NCI-H2029 treated with DMSO at 0.1 percent for 48 hours (cell line): ENCODE data around the gene DTYMK.

Source experiments
- DNase-seq: peaks from one replicate; lab custom pipeline; 2025; lab: John Stamatoyannopoulos, UW

The DTYMK gene

DNA sequence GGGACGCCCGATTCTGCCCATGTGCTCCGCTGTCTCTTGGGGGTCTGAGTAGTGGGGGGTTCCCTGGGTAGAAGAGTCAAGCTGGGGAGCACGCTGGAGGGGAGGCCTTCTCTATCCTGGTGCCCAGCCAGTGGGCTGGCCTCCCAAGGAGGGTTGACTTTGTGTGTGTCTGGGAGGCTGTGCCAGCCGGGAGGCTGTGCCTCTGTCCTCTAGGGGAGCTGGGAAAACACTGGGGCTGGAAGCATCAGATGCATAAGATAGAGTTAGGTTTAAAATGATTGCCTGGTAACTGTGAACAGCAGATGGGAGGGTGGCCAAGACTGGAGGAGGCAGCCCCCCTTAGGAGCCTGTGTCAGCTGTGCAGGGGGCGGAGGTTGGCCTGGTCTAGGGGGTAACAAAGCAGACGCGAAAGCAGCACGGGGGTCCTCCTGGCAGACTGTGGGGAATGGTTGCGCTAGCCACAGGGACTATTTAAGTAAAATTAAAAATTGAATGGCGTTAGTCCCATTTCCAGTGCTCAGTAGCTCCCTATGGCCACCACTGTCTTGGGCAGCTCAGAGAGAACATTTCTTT, 16.5 kb upstream of the DTYMK start:
- DNase-seq: no peak

DNA sequence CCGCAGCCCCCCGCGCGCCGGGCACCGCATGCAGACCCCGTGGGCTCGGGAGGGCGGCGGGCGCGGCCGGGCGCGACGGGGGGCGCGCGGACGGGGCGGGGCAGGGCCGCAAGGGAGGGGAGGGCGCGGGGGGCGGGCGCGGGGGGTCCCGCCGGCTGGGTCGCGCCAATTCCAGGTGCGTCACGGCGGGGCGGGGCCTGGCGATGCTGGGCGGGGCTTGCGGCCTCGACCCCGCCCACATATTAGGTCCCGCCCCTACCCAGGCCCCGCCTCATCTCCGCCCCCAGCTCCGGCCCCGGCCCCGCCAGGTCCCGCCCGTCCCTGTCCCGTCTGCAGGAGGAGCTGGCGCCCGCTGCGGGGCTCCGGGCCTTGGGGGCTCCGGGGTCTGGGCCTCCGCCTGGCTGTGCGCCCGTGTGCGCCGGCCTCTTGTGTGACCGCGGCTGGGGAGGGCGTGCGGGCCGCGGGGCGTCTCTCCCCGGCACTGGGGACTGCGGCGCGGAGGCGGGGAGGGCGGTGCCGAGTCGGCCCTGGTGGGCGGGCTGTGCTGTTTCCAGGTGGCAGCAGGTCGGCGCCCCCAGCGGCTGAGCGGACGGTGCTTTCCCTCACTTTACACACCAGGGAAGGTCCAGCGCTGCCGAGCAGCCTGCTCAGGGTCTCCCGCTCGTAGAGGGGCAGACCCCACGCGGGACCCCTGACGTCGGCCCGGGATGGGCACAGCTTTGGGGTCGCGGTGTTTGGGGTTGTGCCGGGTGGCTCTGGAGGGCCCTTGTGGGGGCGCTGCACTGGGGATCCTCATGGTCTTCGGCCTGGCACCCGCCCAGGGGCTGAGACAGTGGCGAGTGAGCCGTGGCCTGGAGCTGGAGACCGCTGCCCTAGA, 15.8 kb upstream of the DTYMK start:
- DNase-seq: peak; percentile 44

DNA sequence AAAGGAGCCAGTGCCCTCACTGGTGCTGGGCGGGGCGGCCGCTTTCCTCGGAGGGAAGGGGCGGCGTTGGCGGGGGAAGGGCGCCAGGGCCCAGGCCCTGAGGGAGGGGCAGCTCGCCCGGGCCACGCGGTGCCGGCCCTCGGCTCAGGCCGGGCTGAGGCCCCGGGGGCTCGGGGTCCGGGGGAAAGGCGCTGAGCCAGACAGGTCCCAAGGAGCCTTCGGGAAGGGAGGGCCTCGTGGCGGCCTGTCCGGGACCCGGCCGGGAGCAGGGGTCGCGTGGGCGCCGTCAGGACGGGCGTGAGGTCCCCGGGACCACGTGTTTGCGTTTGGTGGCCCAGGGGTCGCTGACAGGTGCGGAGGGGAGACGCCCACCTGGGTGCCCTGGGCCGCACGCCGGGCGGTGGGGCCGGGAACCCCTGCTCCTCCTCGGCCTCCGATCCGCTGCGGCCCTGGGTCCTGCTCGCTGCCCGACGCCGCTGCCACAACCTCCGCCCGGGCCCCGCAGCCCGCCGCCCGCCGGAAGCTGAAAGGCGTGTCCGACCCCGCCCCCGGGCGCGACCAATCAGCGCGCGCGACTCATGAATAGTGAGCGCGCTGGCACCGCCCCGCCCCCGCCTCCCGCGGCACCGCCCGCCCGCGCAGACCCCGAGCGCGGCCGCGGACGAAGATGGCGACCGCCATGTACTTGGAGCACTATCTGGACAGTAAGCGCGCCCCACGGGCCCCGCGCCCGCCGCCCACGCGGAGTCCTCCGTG, 15.0 kb upstream of the DTYMK start, which contains the start of gene ING5:
Gene ING5 (plus strand): TSS at position 641 of the 756 bp plus-strand sequence. CDS start 27 bp downstream, at position 668.
- peak; percentile 21 for DNase-seq

DNA sequence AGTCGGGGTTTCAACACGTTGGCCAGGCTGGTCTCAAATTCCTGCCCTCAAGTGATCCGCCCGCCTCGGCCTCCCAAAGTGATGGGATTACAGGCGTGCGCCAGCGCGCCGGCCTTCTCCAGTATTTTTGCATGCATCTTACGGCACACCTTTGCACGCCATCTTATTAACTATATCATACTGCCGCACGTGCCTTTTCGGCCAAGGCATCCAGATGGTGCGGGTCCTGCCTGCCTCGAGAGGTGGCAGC, 14.5 kb upstream of the DTYMK start:
- DNase-seq: peak; percentile 46

DNA sequence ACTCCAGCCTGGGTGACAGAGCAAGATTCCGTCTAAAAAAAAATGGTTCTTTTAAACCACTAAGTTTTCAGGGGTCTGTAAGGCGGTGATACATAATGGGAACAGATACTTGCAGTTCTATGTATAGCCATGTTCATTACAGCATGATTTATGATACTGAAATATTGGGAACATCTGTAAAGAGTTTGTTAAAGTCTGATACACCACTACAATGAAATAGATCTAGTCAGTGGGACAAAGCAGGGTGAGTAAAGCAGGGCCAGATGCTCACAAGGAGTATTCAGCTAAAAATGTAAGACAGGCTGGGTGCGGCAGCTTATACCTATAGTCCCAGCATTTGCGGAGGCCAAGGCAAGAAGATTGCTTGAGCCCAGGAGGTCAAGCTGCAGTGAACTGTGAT, 9.0 kb upstream of the DTYMK start:
- no peak for DNase-seq

DNA sequence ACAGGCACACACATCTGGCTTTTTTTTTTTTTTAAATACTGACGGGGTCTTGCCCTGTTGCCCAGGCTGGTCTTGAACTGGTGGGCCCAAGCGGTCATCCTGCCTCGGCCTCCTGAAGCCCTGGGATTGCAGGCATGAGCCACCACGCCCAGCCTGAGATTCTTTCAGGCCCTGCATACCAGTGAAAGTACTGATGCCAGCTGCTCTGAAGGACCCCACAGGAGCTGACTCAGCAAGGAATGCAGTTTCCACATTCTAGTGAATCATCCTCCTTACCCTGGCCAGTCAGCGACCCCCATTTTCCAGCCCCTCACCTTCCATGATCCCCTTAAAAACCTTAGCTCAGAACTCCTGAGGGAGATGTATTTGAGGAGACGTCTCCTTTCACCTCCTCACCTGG, 5.8 kb upstream of the DTYMK start:
- DNase-seq: no peak

DNA sequence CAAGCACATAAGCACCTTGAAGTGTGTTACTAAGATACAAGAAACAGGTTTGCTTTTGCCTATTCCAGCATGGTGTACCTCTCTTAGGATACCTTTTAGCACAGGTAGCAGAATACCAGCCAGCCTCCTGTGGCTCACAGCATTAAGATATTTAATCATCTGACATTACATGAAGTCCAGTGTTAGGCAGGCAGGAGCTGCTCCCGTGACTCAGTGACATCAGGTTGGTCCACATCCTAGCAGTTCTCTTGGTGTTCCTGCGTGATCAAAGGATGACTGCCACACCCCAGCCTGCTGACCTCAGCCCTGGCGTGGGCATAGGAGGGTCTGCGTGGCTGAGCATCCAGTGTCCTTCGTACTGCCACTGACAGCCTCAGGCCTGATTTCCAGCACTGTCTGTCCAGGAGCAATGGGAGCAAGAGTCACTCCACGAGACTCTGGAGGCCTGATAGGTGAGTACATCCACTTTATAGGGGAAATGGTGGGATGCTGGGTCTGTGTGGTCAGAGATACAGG, 3.6 kb upstream of the DTYMK start:
- DNase-seq: no peak

DNA sequence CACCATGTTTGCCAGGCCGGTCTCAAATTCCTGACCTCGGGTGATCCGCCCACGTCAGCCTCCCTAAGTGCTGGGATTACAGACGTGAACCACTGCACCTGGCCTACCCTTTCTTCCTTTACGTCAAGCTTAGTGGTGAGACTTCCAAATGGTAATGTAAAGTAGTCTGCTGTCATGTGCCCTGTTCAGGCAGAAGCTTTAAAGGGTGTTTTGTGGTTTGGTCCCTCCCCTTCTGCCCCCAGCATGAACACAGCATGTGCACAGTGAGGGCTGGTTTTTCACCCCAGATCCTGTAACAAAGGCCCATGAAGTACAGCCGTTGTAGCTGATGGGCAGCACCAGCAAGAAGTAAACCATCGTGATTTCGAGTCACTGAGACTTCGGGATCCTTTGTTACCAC, 2.7 kb upstream of the DTYMK start:
- DNase-seq: no peak

DNA sequence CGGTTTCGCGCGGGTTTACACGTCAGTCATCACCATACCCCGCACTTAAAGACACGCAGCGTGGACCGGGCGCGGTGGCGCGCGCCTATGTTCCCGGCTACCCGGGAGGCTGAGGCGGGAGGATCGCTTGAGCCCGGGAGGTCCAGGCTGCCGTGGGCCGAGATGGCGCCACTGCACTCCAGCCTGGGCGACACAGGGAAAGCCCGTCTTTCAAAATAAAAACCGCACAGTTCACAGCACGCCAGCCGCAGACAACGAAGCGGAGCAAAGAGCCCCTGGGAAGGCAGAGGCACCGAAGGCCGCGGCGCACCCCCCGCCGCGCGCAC, 328 bp downstream of the DTYMK start:
- no peak for DNase-seq

DNA sequence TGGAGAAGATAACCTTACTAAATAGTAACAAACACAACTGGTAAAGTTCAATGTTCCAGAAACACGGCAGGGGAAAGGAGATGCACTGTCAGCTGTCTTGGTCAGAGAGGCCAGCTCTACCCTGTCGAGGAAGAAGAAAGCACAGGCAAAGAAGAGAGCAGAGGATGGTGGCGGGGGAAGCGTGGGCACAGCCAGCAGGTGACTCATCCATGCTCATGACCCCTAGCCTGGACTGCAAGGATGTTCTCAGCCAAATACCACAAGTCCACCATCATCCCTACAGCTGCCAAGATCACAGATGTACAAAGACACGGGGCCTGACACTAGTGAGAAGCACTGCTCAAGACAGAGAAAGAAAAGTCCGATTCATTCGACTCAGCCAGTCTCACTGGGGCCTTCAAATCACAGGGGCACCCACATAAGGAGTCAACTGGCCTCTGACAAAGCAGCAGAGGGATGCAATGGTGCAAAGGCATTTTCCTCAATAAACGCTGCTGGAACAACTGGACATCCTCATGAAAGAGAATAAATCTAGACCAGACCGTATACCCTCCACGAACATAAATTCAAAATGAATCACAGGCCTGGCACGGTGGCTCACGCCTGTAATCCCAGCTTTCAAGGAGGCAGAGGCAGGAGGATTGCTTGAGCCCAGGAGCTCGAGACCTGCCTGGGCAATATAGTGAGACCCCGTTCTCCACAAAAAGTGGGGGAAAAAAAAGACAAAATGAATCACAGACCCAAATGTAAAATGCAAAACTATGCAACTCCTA, 5.6 kb downstream of the DTYMK start:
- DNase-seq: no peak

DNA sequence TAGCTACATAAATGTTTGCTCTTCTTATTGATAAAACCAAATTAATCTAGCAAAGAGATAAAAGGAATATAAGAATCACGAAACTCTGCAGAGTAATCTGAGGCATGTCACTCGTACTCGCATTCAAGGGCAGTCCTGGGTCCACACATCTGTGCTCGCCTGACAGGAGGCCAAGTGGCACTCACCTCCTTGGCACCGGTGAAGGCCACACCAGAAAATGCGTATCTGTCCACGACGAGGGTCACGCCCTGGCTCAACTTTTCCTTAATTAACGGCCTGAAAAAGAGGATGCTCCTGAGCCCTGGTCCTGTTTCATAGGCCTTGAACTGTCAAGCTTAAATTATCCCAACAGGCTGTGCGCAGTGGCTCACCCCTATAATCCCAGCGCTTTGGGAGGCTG, 6.6 kb downstream of the DTYMK start:
- no peak for DNase-seq

DNA sequence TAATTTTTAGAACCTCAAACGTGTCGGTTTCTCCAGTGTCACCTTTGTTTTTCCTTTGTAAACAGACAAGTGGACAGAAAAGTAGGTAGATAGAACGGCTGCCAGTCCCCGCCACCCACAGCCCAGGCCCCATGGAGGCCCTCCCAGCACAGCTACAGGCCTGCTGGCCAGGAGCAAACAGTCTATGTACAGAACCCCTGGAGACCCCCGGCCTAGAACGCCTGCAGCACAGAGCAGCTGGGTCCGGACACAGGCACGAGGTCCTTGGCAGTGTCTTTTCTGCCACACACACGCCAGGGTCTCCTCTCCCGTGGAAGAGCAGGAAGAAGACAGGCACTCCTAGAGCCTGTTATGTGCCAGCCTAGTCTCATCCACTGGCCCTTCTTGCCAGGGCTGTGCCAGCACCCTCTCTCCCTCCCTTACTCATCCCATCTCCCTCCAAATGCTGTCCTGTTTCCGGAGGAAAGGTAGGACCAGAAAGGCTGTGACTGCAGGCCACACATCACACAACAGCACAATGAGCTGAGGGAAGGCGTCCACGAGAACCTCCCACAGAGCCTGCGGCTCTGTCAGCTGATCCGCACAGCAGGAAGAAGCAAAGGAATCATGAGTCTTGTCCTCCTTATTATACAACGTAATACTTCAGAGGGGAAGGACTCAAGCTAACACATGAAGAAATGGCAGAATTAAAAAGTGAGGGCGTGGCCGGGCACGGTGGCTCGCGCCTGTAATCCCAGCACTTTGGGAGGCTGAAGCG, 7.7 kb downstream of the DTYMK start:
- no peak for DNase-seq

DNA sequence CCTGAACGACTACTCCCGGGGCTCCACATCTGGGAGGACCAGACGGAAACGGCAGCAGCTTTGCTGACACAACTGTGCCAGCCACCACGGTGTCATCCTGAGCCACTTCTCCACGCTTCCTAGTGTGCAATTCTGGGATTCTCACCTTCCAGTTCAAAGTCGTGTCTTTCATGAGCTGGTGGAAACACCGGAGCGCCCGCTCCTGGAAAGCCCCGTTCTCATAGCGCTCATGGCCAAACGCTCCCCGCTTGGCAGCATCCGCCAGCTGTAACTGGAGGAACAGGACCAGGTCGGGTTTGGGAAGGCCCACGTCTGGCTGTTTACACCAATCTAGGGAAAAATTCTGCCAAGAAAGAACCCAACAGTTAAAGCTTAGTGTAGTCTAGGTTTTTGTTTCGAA, 8.3 kb downstream of the DTYMK start:
- DNase-seq: no peak

DNA sequence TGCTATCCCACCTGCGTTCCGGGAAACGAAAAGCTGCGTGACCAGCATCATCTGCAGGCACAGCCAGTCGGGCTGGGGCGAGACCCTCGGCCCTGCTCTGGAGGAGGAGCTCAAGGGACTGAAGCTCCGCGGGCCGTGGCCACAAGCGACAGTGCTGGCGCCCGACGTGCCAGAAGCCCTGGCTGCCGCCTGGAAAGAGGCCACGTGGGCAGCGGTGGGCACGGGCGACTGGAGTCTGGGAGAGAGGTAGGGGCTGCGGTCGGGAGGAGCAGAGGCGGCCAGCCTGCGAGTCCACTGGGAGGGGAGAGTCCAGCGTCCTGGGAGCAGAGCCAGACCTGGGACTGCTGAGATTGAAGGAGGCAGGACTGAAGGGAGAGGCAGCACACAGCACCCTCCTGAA, 9.2 kb downstream of the DTYMK start:
- DNase-seq: no peak

DNA sequence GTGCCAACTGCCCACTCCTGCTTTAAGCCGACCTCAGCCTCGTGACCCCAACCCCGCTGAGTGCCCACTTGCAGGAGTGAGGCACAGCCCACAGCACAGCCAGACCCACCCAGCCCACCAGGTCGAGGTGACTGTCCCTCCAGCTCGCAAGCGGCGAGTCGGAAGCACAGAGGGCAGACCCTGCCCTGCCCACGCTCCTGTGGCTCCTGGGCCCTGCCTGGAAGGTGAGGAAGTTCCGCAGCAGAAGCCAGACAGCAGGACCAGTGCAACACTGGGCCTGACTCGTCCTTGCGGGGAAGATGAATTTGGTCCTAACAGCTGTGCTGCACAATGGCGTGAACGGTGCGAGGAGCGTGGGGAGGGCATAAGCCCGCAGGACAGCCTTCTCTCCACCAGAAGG, 9.9 kb downstream of the DTYMK start:
- DNase-seq: no peak

DNA sequence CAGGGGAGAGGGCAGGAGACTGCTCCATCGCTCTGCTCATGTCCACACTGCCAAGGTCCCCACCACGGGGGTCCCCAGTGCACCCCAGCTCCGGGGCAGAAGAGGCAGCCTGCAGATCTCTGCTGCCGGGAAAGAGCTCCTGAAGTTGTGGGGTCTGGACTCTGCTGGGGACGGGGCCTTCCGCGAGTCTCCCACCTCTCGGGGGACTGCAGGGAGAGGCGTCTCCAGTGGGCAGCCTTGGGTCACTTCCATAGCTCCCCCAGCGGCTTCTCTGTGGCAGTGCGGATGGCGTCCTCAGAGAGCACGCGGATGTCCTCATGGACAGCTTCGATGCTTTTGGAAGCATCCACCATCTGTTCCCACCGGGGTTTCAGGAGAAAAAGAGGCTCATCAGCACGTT, 10.7 kb downstream of the DTYMK start:
- DNase-seq: no peak

DNA sequence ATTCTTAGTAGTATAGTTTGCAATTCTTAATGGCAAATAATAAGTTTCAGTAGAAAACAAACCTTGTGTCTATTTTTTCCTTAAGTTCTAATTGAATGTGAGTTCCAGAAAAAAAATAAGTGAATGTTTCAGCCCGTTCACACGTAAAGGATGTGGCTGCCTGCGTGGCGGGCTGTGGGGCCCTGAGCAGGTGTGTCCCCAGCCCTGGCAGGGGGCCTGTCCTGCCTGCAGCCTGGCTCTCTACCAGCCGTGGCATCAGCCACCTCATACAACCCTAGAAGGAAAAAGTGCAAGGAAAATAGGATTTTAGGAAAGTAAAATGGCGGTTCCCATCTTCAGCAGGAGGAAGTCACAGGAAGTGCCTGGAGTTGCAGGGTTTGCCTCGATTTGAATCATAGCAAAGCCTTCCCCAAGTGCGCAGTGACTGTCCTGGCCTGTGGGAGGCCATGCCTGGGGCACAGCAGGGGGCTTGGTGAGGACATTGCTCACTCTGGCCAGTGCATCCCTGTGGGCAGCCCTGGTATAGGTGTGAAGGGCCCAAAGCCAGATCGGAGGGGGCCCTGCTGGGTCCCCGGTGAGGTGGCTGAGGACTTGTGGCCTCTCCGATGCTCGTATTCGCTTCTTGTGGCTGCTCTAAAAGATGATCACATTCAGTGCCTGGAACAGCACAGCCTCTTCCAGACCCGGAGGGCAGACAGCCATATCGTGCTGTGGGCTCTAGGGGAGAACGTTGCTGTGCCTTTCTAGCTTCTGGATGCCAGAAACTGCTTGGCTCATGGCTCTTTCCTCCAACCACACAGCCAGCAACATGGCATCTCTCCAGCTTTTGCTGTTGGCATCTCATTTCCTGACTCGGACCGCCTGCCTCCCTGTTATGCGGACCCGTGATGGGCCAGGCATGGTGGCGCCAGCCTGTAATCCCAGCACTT, 12.6 kb downstream of the DTYMK start:
- no peak for DNase-seq

DNA sequence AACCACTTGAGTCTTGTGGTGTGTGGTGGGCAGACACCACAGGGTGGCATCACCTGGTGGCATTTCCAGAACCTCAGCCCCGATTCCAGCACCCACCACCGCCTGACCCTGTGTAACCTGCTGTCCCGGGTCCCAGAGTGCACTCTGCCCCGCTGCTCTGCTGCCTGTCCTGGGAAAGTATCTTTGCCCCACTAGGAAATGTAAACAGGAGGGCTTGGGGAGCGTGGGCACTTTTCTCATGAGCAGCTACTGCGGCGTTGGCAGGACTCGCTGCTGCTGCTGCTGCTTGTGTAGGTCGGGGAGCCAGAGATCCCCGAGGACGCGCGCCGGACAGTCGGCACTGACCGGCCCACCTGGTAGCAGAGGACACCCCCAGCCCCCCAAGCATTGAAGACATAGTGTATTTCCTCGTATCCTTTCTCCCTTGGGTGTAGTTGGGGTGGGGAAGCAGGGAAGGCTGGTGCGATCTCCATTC, 13.4 kb downstream of the DTYMK start:
- no peak for DNase-seq

DNA sequence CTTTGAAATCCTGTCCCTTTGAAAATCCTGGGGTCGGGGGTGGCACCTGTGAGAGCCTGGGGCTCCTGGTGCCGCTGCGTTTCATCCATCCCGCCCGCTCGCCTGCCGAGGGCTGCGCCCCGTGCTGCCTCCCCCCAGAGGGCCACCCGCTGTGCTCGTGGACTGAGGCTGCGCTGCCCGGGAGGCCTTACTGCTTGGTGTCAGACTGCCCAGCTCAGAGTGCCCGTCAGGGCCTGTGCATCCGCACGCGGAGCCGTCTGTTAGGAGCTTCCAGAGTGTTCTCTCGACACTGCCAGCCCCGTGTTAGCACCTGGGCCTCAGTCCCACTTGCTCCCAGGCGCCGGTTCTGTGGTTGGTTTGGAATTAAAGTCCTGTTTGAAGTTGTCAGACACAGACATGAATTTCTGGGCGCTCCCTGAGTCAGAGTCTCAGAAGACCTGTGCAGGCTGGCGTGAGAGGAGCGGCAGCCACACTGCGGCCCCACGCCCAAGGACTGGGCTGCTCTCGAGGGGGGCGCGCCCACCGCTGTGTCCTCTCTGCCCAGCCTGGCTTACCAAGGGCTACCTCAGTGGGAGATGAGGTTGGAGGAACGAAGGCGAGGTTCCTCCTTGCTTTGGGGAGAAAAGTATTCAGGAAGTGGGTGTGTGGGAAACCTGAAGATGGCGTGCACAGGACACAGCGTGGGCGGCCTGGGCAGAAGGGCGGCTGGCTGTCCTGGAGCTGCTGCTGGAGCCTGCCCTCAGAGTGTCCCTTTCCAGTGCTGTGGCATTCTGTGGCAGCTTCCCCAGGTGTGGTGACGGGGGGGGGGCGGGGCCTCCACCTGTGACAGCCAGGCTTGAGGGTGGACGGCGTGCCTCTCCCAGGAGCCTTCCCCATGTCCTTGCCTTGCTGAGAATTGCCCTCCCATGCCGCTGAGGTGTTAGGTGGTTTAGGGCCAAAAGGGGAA, 14.1 kb downstream of the DTYMK start:
- DNase-seq: no peak
